HepG2 (cell line): ENCODE data around the gene NUP54. TPM values are rescaled to one million over a fixed set of nuclear protein-coding genes. Genes with fewer than 3 reads are reported as not detected.

Experiments used
- HNRNPH1 ChIP-seq: fragments of 200-400 bp; formaldehyde crosslinking; optimal IDR thresholded peaks from 2 replicates; pipeline ENCODE3; 2017; ENCODE audit warnings: mild to moderate bottlenecking, low read depth, low read length
- LRRFIP1 ChIP-seq: sonication (generic); formaldehyde crosslinking; conservative IDR thresholded peaks from 2 replicates; pipeline ENCODE4 v1.4.0; 2020; ENCODE audit warnings: missing genetic modification reagents
- ZHX2 ChIP-seq, 2 experiments: sonication (generic) in 1 of 2; formaldehyde crosslinking in 1 of 2; IDR thresholded peaks; 2 replicates each; pipeline versions ENCODE4 v1.6.1 to v1.9.0; 2014 to 2022; ENCODE audit warnings: antibody characterized with exemption in 1 of 2, borderline replicate concordance in 1 of 2, inconsistent platforms in 1 of 2, low read depth in 1 of 2, missing genetic modification reagents in 1 of 2
- ZNF737 ChIP-seq: sonication (generic); formaldehyde crosslinking; IDR thresholded peaks from 2 replicates; pipeline ENCODE4 v1.5.0; 2020; ENCODE audit warnings: missing genetic modification reagents, mild to moderate bottlenecking, borderline replicate concordance
- polyA plus RNA-seq, 8 experiments: library from polyadenylated mRNA; depleted of rRNA in 3 of 8; stranded (reverse) in 7 of 8; unstranded in 1 of 8; fragments of >200 nt; fragmentation: Illumina TruSeq in 4 of 8; extraction: Trizol in 4 of 8; gene quantifications; 2 replicates each; pipeline versions ENCODE4 v1.2.1 to v1.2.3, GENCODE V29; 2011 to 2016; ENCODE audit warnings: low read depth in 4 of 8, missing spikeins in 1 of 8, mixed read lengths in 1 of 8; ENCODE audit not compliant: insufficient read depth in 1 of 8
- total RNA-seq, 5 experiments: library from RNA; depleted of rRNA; stranded (reverse); fragments of >200 nt; fragmentation: Illumina TruSeq; extraction: Trizol; gene quantifications; 2 replicates each; pipeline ENCODE4 v1.2.3, GENCODE V29; 2016; ENCODE audit warnings: low read depth in 1 of 5

Gene NUP54
- total and polyA plus RNA-seq, 2 of the 13 experiments (the other 11 are each of a cell fraction or from before 2014, with no cell fraction given) = 36.1 to 69.3 TPM

- no peak for TF ChIP-seq ZHX2 (IDR thresholded peaks at IDR 0.05; ENCODE audit: low read depth)
- TF ChIP-seq ZHX2 (CRISPR knock-in tag; IDR thresholded peaks at IDR 0.05; ENCODE audit: borderline replicate concordance) = no peak
- TF ChIP-seq ZNF737 (CRISPR knock-in tag) = no peak
- no peak for TF ChIP-seq LRRFIP1 (CRISPR knock-in tag)
- no peak for TF ChIP-seq HNRNPH1
These were observed 7.0 kb downstream of the NUP54 start (continued) for GRCh38 chr4:76141241-76141640.
